ENCODE data around the gene CHTF8. TPM values are rescaled to one million over a fixed set of nuclear protein-coding genes. Genes with fewer than 3 reads are reported as not detected.

Gene CHTF8
- total RNA-seq, 2 experiments from 2014 or later: 111 to 115 TPM

DNA sequence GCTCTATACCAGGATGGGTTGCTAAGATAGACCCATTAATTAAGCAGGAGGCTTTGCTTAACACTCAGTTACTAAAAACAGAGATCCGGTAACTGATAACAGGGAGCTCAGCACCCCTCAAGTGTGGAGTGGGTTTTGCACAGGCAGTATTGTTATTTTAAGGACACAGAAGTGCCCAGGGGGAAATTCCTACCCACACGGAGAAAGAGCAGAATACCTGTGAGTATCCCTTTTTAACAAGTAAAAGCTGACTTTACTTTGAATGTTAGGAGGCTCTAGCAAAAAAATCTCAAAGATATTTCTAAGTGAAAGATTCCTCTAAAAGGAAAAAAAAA, 59.8 kb downstream of the CHTF8 start:
- H3K27ac Mint-ChIP-seq: no peak overlapping the region
- H3K36me3 Mint-ChIP-seq (ENCODE audit: low read depth): peaks cover 1% of the 10 kb centered on the region
- intact Hi-C loops (cut with micrococcal nuclease): no loop called here
- CTCF ChIA-PET: no interaction called here
- POLR2A ChIA-PET: interaction anchor here (0.6 kb wide), 1 partner anchor 81 kb away, joined by 3 read pairs; no protein-coding TSS in a partner anchor
- no peak for DNase-seq
- no peak for ATAC-seq
- no peak overlapping the region for H3K4me3 Mint-ChIP-seq
- H3K9me3 Mint-ChIP-seq: no peaks in the 10 kb centered on the region
- TF ChIP-seq, protein P1, sequence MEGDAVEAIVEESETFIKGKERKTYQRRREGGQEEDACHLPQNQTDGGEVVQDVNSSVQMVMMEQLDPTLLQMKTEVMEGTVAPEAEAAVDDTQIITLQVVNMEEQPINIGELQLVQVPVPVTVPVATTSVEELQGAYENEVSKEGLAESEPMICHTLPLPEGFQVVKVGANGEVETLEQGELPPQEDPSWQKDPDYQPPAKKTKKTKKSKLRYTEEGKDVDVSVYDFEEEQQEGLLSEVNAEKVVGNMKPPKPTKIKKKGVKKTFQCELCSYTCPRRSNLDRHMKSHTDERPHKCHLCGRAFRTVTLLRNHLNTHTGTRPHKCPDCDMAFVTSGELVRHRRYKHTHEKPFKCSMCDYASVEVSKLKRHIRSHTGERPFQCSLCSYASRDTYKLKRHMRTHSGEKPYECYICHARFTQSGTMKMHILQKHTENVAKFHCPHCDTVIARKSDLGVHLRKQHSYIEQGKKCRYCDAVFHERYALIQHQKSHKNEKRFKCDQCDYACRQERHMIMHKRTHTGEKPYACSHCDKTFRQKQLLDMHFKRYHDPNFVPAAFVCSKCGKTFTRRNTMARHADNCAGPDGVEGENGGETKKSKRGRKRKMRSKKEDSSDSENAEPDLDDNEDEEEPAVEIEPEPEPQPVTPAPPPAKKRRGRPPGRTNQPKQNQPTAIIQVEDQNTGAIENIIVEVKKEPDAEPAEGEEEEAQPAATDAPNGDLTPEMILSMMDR (IDR thresholded peaks at IDR 0.05): no peak
- H3K27me3 Mint-ChIP-seq: no peaks in the 10 kb centered on the region
- no peaks in the 10 kb centered on the region for H3K4me1 Mint-ChIP-seq (ENCODE audit: low read depth)

DNA sequence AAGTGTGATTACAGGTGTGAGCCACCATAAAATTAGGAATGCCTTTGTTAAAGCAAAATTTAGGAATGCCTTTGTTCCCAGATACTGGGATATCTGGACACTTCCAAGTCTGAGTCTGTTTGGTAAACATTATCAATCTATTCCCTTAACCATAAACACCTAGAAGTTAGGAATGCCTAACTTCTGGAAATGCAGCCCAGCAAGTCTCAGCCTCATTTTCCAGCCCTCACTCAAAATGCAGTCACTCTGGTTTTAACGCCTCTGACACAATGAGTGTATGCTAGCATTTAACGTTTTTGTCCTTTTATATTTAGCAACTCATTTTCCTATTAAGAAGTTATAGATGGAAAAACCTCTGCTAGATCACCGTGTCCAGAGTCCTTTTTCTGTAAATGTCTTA, 61.4 kb downstream of the CHTF8 start:
- Mint-ChIP-seq H3K27me3 (no peaks in the 10 kb centered on the region), H3K27ac (no peak overlapping the region), H3K36me3 (ENCODE audit: low read depth) (no peaks in the 10 kb centered on the region), H3K4me1 (ENCODE audit: low read depth) (no peaks in the 10 kb centered on the region), H3K4me3 (no peak overlapping the region), H3K9me3 (no peaks in the 10 kb centered on the region)
- DNase-seq (no peak), ATAC-seq (no peak)
- POLR2A ChIA-PET: no interaction called here
- intact Hi-C loops (cut with micrococcal nuclease): no loop called here
- CTCF ChIA-PET: interaction anchor here (1.0 kb wide), 1 partner anchor 43 kb away, joined by 3 read pairs; no protein-coding TSS in a partner anchor
- TF ChIP-seq, protein P1 (IDR thresholded peaks at IDR 0.05): no peak

DNA sequence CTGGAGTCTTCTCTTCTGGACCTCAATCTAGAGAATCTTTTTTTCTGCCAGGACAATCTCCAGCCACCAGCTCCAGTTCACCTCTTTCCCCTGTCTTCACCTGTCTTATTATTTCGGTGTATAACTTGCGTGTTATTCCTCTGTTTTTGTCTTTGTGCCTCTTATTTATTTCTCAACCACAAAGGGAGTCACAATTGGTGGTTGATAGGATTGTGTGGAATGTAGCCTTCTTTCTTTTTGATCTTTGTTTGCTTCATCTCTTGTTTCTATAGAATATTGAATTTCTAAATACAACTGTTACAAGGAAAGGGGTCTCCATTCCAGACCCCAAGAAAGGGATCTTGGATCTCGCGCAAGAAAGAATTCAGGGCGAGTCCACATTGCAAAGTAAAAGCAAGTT, 62.9 kb downstream of the CHTF8 start:
- no peak overlapping the region for H3K4me3 Mint-ChIP-seq
- no peaks in the 10 kb centered on the region for H3K9me3 Mint-ChIP-seq
- CTCF ChIA-PET: no interaction called here
- no peaks in the 10 kb centered on the region for H3K27me3 Mint-ChIP-seq
- no peak overlapping the region for H3K27ac Mint-ChIP-seq
- intact Hi-C loops (cut with micrococcal nuclease): no loop called here
- H3K4me1 Mint-ChIP-seq (ENCODE audit: low read depth): no peaks in the 10 kb centered on the region
- DNase-seq: no peak
- H3K36me3 Mint-ChIP-seq (ENCODE audit: low read depth): no peaks in the 10 kb centered on the region
- no peak for ATAC-seq
- POLR2A ChIA-PET: no interaction called here
- TF ChIP-seq, protein P1 (IDR thresholded peaks at IDR 0.05): no peak

Other genes starting within 250 kb of the CHTF8 start
- gene HAS3, start 26.9 kb downstream of the CHTF8 start, total RNA-seq: under 1 TPM; 0.11 to 0.43 TPM
- gene UTP4, start 61 bp upstream of the CHTF8 start, total RNA-seq: 100 to 1,000 TPM; 112 to 121 TPM
- 10 to 100 TPM; 11.8 to 13.0 TPM for gene SNTB2, start 54.6 kb upstream of the CHTF8 start, total RNA-seq
- gene VPS4A, start 178.8 kb upstream of the CHTF8 start, total RNA-seq: 10 to 100 TPM; 30.5 to 31.2 TPM
- 10 to 100 TPM; 16.1 to 19.5 TPM for gene PDF, start 198.0 kb upstream of the CHTF8 start, total RNA-seq
- 10 to 100 TPM; 26.0 to 27.4 TPM for gene COG8, start 207.0 kb upstream of the CHTF8 start, total RNA-seq
- gene NIP7, start 207.2 kb upstream of the CHTF8 start, total RNA-seq: 10 to 100 TPM; 37.7 to 41.8 TPM
- gene TMED6, start 219.2 kb upstream of the CHTF8 start, total RNA-seq: 1 to 10 TPM; 1.2 to 2.2 TPM

Data from activated CD8-positive, alpha-beta T cell treated with anti-CD3 and anti-CD28 coated beads for 36 hours (primary cell).